ENCODE data around the gene CHMP4B. TPM values are rescaled to one million over a fixed set of nuclear protein-coding genes. Genes with fewer than 3 reads are reported as not detected.

The CHMP4B gene
- total RNA-seq, 6 donors from 2014 or later: 71.2 to 139 (median 104) TPM

- ATAC-seq (ENCODE audit: low FRiP score in 2 of 2) (no peak), DNase-seq (no peak)
- H3K4me3 ChIP-seq: no peak overlapping the region
- peaks cover 0 to 4% (median 1%) of the 10 kb centered on the region in 4 donors for H3K36me3 ChIP-seq
- peaks cover 23 to 60% (median 43%) of the 10 kb centered on the region in 4 donors for H3K4me1 ChIP-seq
- WGBS, 2 donors: 28 to 46% methylated on average over 4 of the region's 4 CpGs
- no peaks in the 10 kb centered on the region for H3K27me3 ChIP-seq
- no peak overlapping the region for H3K27ac ChIP-seq
- no peaks in the 10 kb centered on the region for H3K9me3 ChIP-seq
- TF ChIP-seq POLR2AphosphoS5 (IDR thresholded peaks at IDR 0.05): no peak
- TF ChIP-seq CTCF (IDR thresholded peaks at IDR 0.05): no peak
- TF ChIP-seq POLR2A (IDR thresholded peaks at IDR 0.05): no peak
- no peak for TF ChIP-seq EP300 (IDR thresholded peaks at IDR 0.05)
Observed at GRCh38 chr20:33821270-33821836, 10.2 kb downstream of the CHMP4B start.

- ATAC-seq (ENCODE audit: low FRiP score in 2 of 2) (no peak), DNase-seq (no peak)
- H3K36me3 ChIP-seq: peaks cover 0 to 4% (median 1%) of the 10 kb centered on the region in 4 donors
- H3K27me3 ChIP-seq: no peaks in the 10 kb centered on the region
- 96 to 100% methylated on average over 5 of the region's 5 CpGs for WGBS, 2 donors
- H3K4me3 ChIP-seq: no peak overlapping the region
- TF ChIP-seq EP300 (IDR thresholded peaks at IDR 0.05) (no peak), CTCF (IDR thresholded peaks at IDR 0.05) (no peak), POLR2A (IDR thresholded peaks at IDR 0.05) (no peak), POLR2AphosphoS5 (IDR thresholded peaks at IDR 0.05) (no peak)
- no peaks in the 10 kb centered on the region for H3K9me3 ChIP-seq
- H3K4me1 ChIP-seq: peaks cover 29 to 60% (median 50%) of the 10 kb centered on the region in 4 donors
- H3K27ac ChIP-seq: no peak overlapping the region
Observed at GRCh38 chr20:33822423-33822822, 11.3 kb downstream of the CHMP4B start.

- H3K4me1 ChIP-seq: peaks cover 34 to 62% (median 51%) of the 10 kb centered on the region in 4 donors
- H3K9me3 ChIP-seq: no peaks in the 10 kb centered on the region
- WGBS, 2 donors: 96 to 97% methylated on average over 5 of the region's 5 CpGs
- no peak for ATAC-seq (ENCODE audit: low FRiP score in 2 of 2)
- H3K27me3 ChIP-seq: no peaks in the 10 kb centered on the region
- H3K4me3 ChIP-seq: no peak overlapping the region
- peaks cover 0 to 4% (median 1%) of the 10 kb centered on the region in 4 donors for H3K36me3 ChIP-seq
- DNase-seq: no peak
- H3K27ac ChIP-seq: no peak overlapping the region
- TF ChIP-seq POLR2AphosphoS5 (IDR thresholded peaks at IDR 0.05) (no peak), EP300 (IDR thresholded peaks at IDR 0.05) (no peak), POLR2A (IDR thresholded peaks at IDR 0.05) (no peak), CTCF (IDR thresholded peaks at IDR 0.05) (no peak)
Observed at GRCh38 chr20:33822991-33823390, 11.8 kb downstream of the CHMP4B start.

GRCh38 chr20:33824852-33825251 lies 13.7 kb downstream of the CHMP4B start:
- H3K27ac ChIP-seq: no peak overlapping the region
- no peak for TF ChIP-seq CTCF (IDR thresholded peaks at IDR 0.05)
- TF ChIP-seq POLR2A (IDR thresholded peaks at IDR 0.05): no peak
- TF ChIP-seq POLR2AphosphoS5 (IDR thresholded peaks at IDR 0.05): no peak
- H3K27me3 ChIP-seq: no peaks in the 10 kb centered on the region
- WGBS, 2 donors: 96 to 97% methylated on average over 1 of the region's 1 CpG
- ATAC-seq (ENCODE audit: low FRiP score in 2 of 2) (no peak), DNase-seq (no peak)
- no peaks in the 10 kb centered on the region for H3K9me3 ChIP-seq
- H3K4me3 ChIP-seq: no peak overlapping the region
- H3K36me3 ChIP-seq: peaks cover 0 to 3% (median 0%) of the 10 kb centered on the region in 4 donors
- peaks cover 45 to 72% (median 60%) of the 10 kb centered on the region in 4 donors for H3K4me1 ChIP-seq

All from upper lobe of left lung (tissue), 6 donors.